Common myeloid progenitor, CD34-positive (primary cell): ENCODE data around the gene ALG12.

Experiments used
- CTCF ChIA-PET: fragments of 350-600 bp; sonication (Branson Sonifier 250); formaldehyde crosslinking; loops from one replicate; lab custom pipeline; 2021; ENCODE audit warnings: antibody characterized with exemption; lab: Charles Lee
- POLR2A ChIA-PET: fragments of 350-600 bp; sonication (Branson Sonifier 250); formaldehyde crosslinking; loops from one replicate; lab custom pipeline; 2021; ENCODE audit warnings: antibody characterized with exemption; lab: Charles Lee
- DNase-seq, 3 donors: peaks; one replicate each; pipeline versions ENCODE4 v3.0.0 to v3.0.0-alpha.2; 2013
- H3K27ac ChIP-seq, 2 experiments: 1 replicate in 1 of 2; 2 replicates in 1 of 2; pipeline ENCODE4 v1.7.0; 2013; ENCODE audit warnings: inconsistent platforms in 2 of 2, low read length in 2 of 2, mild to moderate bottlenecking in 2 of 2, low read depth in 1 of 2, moderate library complexity in 1 of 2; ENCODE audit not compliant: severe bottlenecking in 2 of 2, insufficient read depth in 1 of 2, poor library complexity in 1 of 2
- H3K27me3 ChIP-seq, 5 experiments: replicated peaks in 2 of 5; 1 replicate in 3 of 5; 2 replicates in 2 of 5; pipeline versions ENCODE4 v1.6.1 to v1.7.0; 2013; ENCODE audit warnings: low read length in 4 of 5, mild to moderate bottlenecking in 2 of 5, moderate library complexity in 2 of 5, inconsistent platforms in 1 of 5; ENCODE audit not compliant: insufficient read depth in 5 of 5, control insufficient read depth in 4 of 5
- H3K36me3 ChIP-seq, 4 experiments: 1 replicate in 2 of 4; 2 replicates in 2 of 4; pipeline versions ENCODE4 v1.6.1 to v1.7.0; 2013; ENCODE audit warnings: low read length in 3 of 4, control low read depth in 1 of 4, mild to moderate bottlenecking in 1 of 4; ENCODE audit not compliant: control insufficient read depth in 4 of 4, insufficient read depth in 4 of 4
- H3K4me1 ChIP-seq, 4 experiments: 1 replicate in 3 of 4; 2 replicates in 1 of 4; pipeline versions ENCODE4 v1.6.1 to v1.7.1; 2013; ENCODE audit warnings: low read length in 3 of 4, mild to moderate bottlenecking in 3 of 4, control low read depth in 1 of 4, inconsistent platforms in 1 of 4, moderate library complexity in 1 of 4; ENCODE audit not compliant: control insufficient read depth in 4 of 4, insufficient read depth in 4 of 4; ENCODE audit errors: control extremely low read depth in 1 of 4
- H3K4me3 ChIP-seq, 7 experiments: 1 replicate in 4 of 7; 2 replicates in 3 of 7; pipeline versions ENCODE4 v1.5.1 to v1.7.0; 2013; ENCODE audit warnings: mild to moderate bottlenecking in 7 of 7, low read length in 6 of 7, moderate library complexity in 6 of 7, inconsistent platforms in 2 of 7, low read depth in 2 of 7, control low read depth in 1 of 7; ENCODE audit not compliant: insufficient read depth in 4 of 7, control insufficient read depth in 1 of 7; ENCODE audit errors: extremely low read depth in 1 of 7
- H3K9me3 ChIP-seq, 5 experiments: 1 replicate in 4 of 5; 2 replicates in 1 of 5; pipeline versions ENCODE4 v1.6.1 to v1.7.1; 2013; ENCODE audit warnings: low read length in 4 of 5, mild to moderate bottlenecking in 2 of 5, inconsistent platforms in 1 of 5, low read depth in 1 of 5, moderate library complexity in 1 of 5; ENCODE audit not compliant: control insufficient read depth in 4 of 5, insufficient read depth in 2 of 5; ENCODE audit errors: control extremely low read depth in 1 of 5
- WGBS: methylation state at CpG from one replicate; pipeline ENCODE4 v1.1.5; 2013; ENCODE audit not compliant: insufficient coverage; 5-methylcytosine and 5-hydroxymethylcytosine counted together

The ALG12 gene

GRCh38 chr22:49883294-49883640 lies 35.0 kb downstream of the ALG12 start:
- ChIA-PET POLR2A (no interaction called here), CTCF (interaction anchor here (1.7 kb wide), 1 partner anchor 14 kb away, joined by 5 read pairs; no protein-coding TSS in a partner anchor)
- DNase-seq = no peak
- peaks cover 14 to 62% (median 47%) of the 10 kb centered on the region in 4 experiments for H3K36me3 ChIP-seq
- H3K27me3 ChIP-seq = no peaks in the 10 kb centered on the region
- H3K9me3 ChIP-seq = peaks cover 0 to 11% (median 4%) of the 10 kb centered on the region in 5 experiments
- no peak overlapping the region for H3K27ac ChIP-seq
- no peak overlapping the region for H3K4me3 ChIP-seq
- H3K4me1 ChIP-seq = peaks cover 0 to 10% (median 0%) of the 10 kb centered on the region in 4 experiments
- 100% methylated on average over 2 of the region's 4 CpGs for WGBS

- POLR2A ChIA-PET = no interaction called here
- H3K9me3 ChIP-seq = peaks cover 0 to 12% (median 4%) of the 10 kb centered on the region in 5 experiments
- H3K27me3 ChIP-seq = no peaks in the 10 kb centered on the region
- DNase-seq = no peak
- H3K4me1 ChIP-seq = peaks cover 0 to 10% (median 0%) of the 10 kb centered on the region in 4 experiments
- peak overlapping the region in 1 of 7 experiments; percentile 8 for H3K4me3 ChIP-seq
- WGBS = 97% methylated on average over 17 of the region's 21 CpGs
- no peak overlapping the region for H3K27ac ChIP-seq
- CTCF ChIA-PET = interaction anchor here (1.2 to 1.7 kb wide), 2 partner anchors 14 to 84 kb away, joined by 3 to 5 read pairs; no protein-coding TSS in a partner anchor
- H3K36me3 ChIP-seq = peaks cover 12 to 63% (median 44%) of the 10 kb centered on the region in 4 experiments
Measured at GRCh38 chr22:49882519-49883293, 35.5 kb downstream of the ALG12 start.

- Histone ChIP-seq H3K27me3 (no peaks in the 10 kb centered on the region), H3K9me3 (peaks cover 0 to 17% (median 6%) of the 10 kb centered on the region in 5 experiments), H3K4me3 (no peak overlapping the region), H3K4me1 (peaks cover 0 to 10% (median 0%) of the 10 kb centered on the region in 4 experiments), H3K36me3 (peaks cover 11 to 58% (median 38%) of the 10 kb centered on the region in 4 experiments), H3K27ac (no peak overlapping the region)
- POLR2A ChIA-PET = interaction anchor here (1.1 kb wide), 1 partner anchor 27 kb away, joined by 3 read pairs; no protein-coding TSS in a partner anchor
- DNase-seq = no peak
- CTCF ChIA-PET = interaction anchor here (1.2 to 1.7 kb wide), 2 partner anchors 13 to 83 kb away, joined by 3 to 5 read pairs; no protein-coding TSS in a partner anchor
- WGBS = 100% methylated on average over 2 of the region's 2 CpGs
Measured at GRCh38 chr22:49881856-49882255, 36.4 kb downstream of the ALG12 start.

- H3K9me3 ChIP-seq = peaks cover 0 to 15% (median 4%) of the 10 kb centered on the region in 5 experiments
- H3K27me3 ChIP-seq = no peaks in the 10 kb centered on the region
- DNase-seq = peak in 1 of 3 donors; percentile 58
- POLR2A ChIA-PET = interaction anchor here (0.5 kb wide), 1 partner anchor 17 kb away, joined by 3 read pairs; no protein-coding TSS in a partner anchor
- H3K4me3 ChIP-seq = no peak overlapping the region
- 90% methylated on average over 14 of the region's 20 CpGs for WGBS
- peaks cover 0 to 10% (median 0%) of the 10 kb centered on the region in 4 experiments for H3K4me1 ChIP-seq
- CTCF ChIA-PET = no interaction called here
- H3K36me3 ChIP-seq = peaks cover 0 to 49% (median 27%) of the 10 kb centered on the region in 4 experiments
- H3K27ac ChIP-seq = no peak overlapping the region
Measured at GRCh38 chr22:49880281-49880680, 38.0 kb downstream of the ALG12 start.

- no peak for DNase-seq
- WGBS = 88% methylated on average over 7 of the region's 9 CpGs
- Histone ChIP-seq H3K36me3 (peaks cover 2 to 45% (median 25%) of the 10 kb centered on the region in 4 experiments), H3K27ac (no peak overlapping the region), H3K4me3 (no peak overlapping the region), H3K27me3 (no peaks in the 10 kb centered on the region), H3K4me1 (peaks cover 0 to 10% (median 0%) of the 10 kb centered on the region in 4 experiments), H3K9me3 (peaks cover 0 to 15% (median 2%) of the 10 kb centered on the region in 5 experiments)
- CTCF ChIA-PET = no interaction called here
- POLR2A ChIA-PET = interaction anchor here (0.5 kb wide), 1 partner anchor 18 kb away, joined by 3 read pairs; no protein-coding TSS in a partner anchor
Measured at GRCh38 chr22:49879871-49880270, 38.4 kb downstream of the ALG12 start.

- peaks cover 6 to 37% (median 17%) of the 10 kb centered on the region in 4 experiments for H3K36me3 ChIP-seq
- H3K27ac ChIP-seq = no peak overlapping the region
- ChIA-PET CTCF (no interaction called here), POLR2A (no interaction called here)
- H3K9me3 ChIP-seq = peaks cover 0 to 15% (median 4%) of the 10 kb centered on the region in 5 experiments
- WGBS = 97% methylated on average over 8 of the region's 8 CpGs
- H3K27me3 ChIP-seq = no peaks in the 10 kb centered on the region
- no peak for DNase-seq
- H3K4me1 ChIP-seq = peaks cover 0 to 10% (median 0%) of the 10 kb centered on the region in 4 experiments
- no peak overlapping the region for H3K4me3 ChIP-seq
Measured at GRCh38 chr22:49878206-49878605, 40.0 kb downstream of the ALG12 start.
